ENCODE data around the gene PBX3.

The PBX3 gene

GRCh38 chr9:125739436-125739835 lies 7.7 kb upstream of the PBX3 start:
- Mint-ChIP-seq H3K27ac (no peak overlapping the region), H3K9me3 (peaks cover 2% of the 10 kb centered on the region), H3K36me3 (ENCODE audit: low read depth) (no peaks in the 10 kb centered on the region), H3K4me3 (no peak overlapping the region), H3K4me1 (no peaks in the 10 kb centered on the region), H3K27me3 (ENCODE audit: low read depth) (peaks cover 22% of the 10 kb centered on the region)
- TF ChIP-seq CTCF (IDR thresholded peaks at IDR 0.05; ENCODE audit: unreplicated experiment in 3 of 3) = no peak

- TF ChIP-seq CTCF (IDR thresholded peaks at IDR 0.05; ENCODE audit: unreplicated experiment in 3 of 3) = no peak
- Mint-ChIP-seq H3K4me3 (no peak overlapping the region), H3K27ac (no peak overlapping the region), H3K9me3 (peaks cover 2% of the 10 kb centered on the region), H3K36me3 (ENCODE audit: low read depth) (no peaks in the 10 kb centered on the region), H3K4me1 (peaks cover 13% of the 10 kb centered on the region), H3K27me3 (ENCODE audit: low read depth) (peaks cover 23% of the 10 kb centered on the region)
These were observed 4.5 kb upstream of the PBX3 start for GRCh38 chr9:125742657-125743056.

- Mint-ChIP-seq H3K9me3 (no peaks in the 10 kb centered on the region), H3K4me3 (no peak overlapping the region), H3K36me3 (ENCODE audit: low read depth) (peaks cover 2% of the 10 kb centered on the region), H3K4me1 (peaks cover 19% of the 10 kb centered on the region), H3K27me3 (ENCODE audit: low read depth) (peaks cover 26% of the 10 kb centered on the region), H3K27ac (no peak overlapping the region)
- TF ChIP-seq CTCF (IDR thresholded peaks at IDR 0.05; ENCODE audit: unreplicated experiment in 3 of 3) = no peak
These were observed 3.3 kb upstream of the PBX3 start for GRCh38 chr9:125743682-125744428.

- Mint-ChIP-seq H3K4me1 (peaks cover 26% of the 10 kb centered on the region), H3K4me3 (peak overlapping the region; percentile 88 to 94 (median 91)), H3K27ac (peak overlapping the region in 2 of 3 experiments; percentile 85 to 90), H3K36me3 (ENCODE audit: low read depth) (peaks cover 9% of the 10 kb centered on the region), H3K9me3 (no peaks in the 10 kb centered on the region), H3K27me3 (ENCODE audit: low read depth) (peaks cover 34% of the 10 kb centered on the region)
- TF ChIP-seq CTCF (IDR thresholded peaks at IDR 0.05; ENCODE audit: unreplicated experiment in 3 of 3) = no peak
These were observed 2.6 kb upstream of the PBX3 start for GRCh38 chr9:125744616-125745015.

GRCh38 chr9:125745018-125745417 lies 2.2 kb upstream of the PBX3 start:
- Mint-ChIP-seq H3K36me3 (ENCODE audit: low read depth) (peaks cover 9% of the 10 kb centered on the region), H3K27me3 (ENCODE audit: low read depth) (peaks cover 36% of the 10 kb centered on the region), H3K27ac (peak overlapping the region in 2 of 3 experiments; percentile 85 to 90), H3K9me3 (no peaks in the 10 kb centered on the region), H3K4me1 (peaks cover 30% of the 10 kb centered on the region), H3K4me3 (peak overlapping the region; percentile 88 to 94 (median 91))
- no peak for TF ChIP-seq CTCF (IDR thresholded peaks at IDR 0.05; ENCODE audit: unreplicated experiment in 3 of 3)

- peaks cover 42% of the 10 kb centered on the region for H3K27me3 Mint-ChIP-seq (ENCODE audit: low read depth)
- peak overlapping the region; percentile 85 to 92 (median 90) for H3K27ac Mint-ChIP-seq
- peaks cover 11% of the 10 kb centered on the region for H3K36me3 Mint-ChIP-seq (ENCODE audit: low read depth)
- TF ChIP-seq CTCF (IDR thresholded peaks at IDR 0.05; ENCODE audit: unreplicated experiment in 3 of 3) = no peak
- H3K9me3 Mint-ChIP-seq = no peaks in the 10 kb centered on the region
- H3K4me1 Mint-ChIP-seq = peaks cover 37% of the 10 kb centered on the region
- H3K4me3 Mint-ChIP-seq = peak overlapping the region; percentile 88 to 94 (median 91)
These were observed 1.5 kb upstream of the PBX3 start for GRCh38 chr9:125745682-125746016.

Data from nephron (organoid).